Smooth muscle cell (in vitro differentiated cells): ENCODE measurements around the gene USP19. TPM values are rescaled to one million over a fixed set of nuclear protein-coding genes. Genes with fewer than 3 reads are reported as not detected.

Source experiments
- DNase-seq: peaks from one replicate; lab custom pipeline; 2025; ENCODE audit not compliant: unreplicated experiment; lab: John Stamatoyannopoulos, UW
- H2AFZ ChIP-seq: fragments of 200-600 bp; sonication (generic); 2 replicates; pipeline ENCODE4 v1.6.0; 2016; ENCODE audit warnings: antibody characterized with exemption, low read depth, mild to moderate bottlenecking
- H3F3A ChIP-seq: fragments of 200-600 bp; sonication (generic); 2 replicates; pipeline ENCODE4 v1.6.0; 2017; ENCODE audit warnings: antibody characterized with exemption, low read depth
- H3K27ac ChIP-seq: fragments of 200-600 bp; sonication (generic); 2 replicates; pipeline ENCODE4 v1.5.1; 2016; ENCODE audit warnings: low read depth, mild to moderate bottlenecking
- H3K27me3 ChIP-seq: fragments of 200-600 bp; sonication (generic); 2 replicates; pipeline ENCODE4 v1.6.1; 2016; ENCODE audit warnings: low read depth, mild to moderate bottlenecking
- H3K36me3 ChIP-seq: fragments of 200-600 bp; sonication (generic); 2 replicates; pipeline ENCODE4 v1.5.1; 2016; ENCODE audit warnings: low read depth
- H3K4me1 ChIP-seq: fragments of 200-600 bp; sonication (generic); 2 replicates; pipeline ENCODE4 v1.5.1; 2016; ENCODE audit warnings: low read depth
- H3K4me2 ChIP-seq: fragments of 200-600 bp; sonication (generic); 2 replicates; pipeline ENCODE4 v1.6.0; 2016; ENCODE audit warnings: mild to moderate bottlenecking
- H3K4me3 ChIP-seq: fragments of 200-600 bp; sonication (generic); 2 replicates; pipeline ENCODE4 v1.5.1; 2016; ENCODE audit warnings: mild to moderate bottlenecking
- H3K79me2 ChIP-seq: fragments of 200-600 bp; sonication (generic); 2 replicates; pipeline ENCODE4 v1.6.0; 2016; ENCODE audit warnings: low read depth, mild to moderate bottlenecking
- H3K9ac ChIP-seq: fragments of 200-600 bp; sonication (generic); 2 replicates; pipeline ENCODE4 v1.6.0; 2016; ENCODE audit warnings: low read depth
- H3K9me3 ChIP-seq: fragments of 200-600 bp; sonication (generic); replicated peaks from 2 replicates; pipeline ENCODE4 v1.5.1; 2016; ENCODE audit warnings: low read depth
- H4K20me1 ChIP-seq: fragments of 200-600 bp; sonication (generic); 2 replicates; pipeline ENCODE4 v1.6.0; 2016; ENCODE audit warnings: low read depth
- CTCF ChIP-seq: fragments of 200-600 bp; sonication (generic); IDR thresholded peaks from 2 replicates; pipeline ENCODE4 v1.5.1; 2017; ENCODE audit warnings: borderline replicate concordance, mild to moderate bottlenecking, antibody characterized with exemption; ENCODE audit not compliant: insufficient read depth, poor library complexity, severe bottlenecking
- WGBS: methylation state at CpG from one replicate; pipeline ENCODE4 v1.1.7; 2016; ENCODE audit warnings: low lambda C conversion rate; 5-methylcytosine and 5-hydroxymethylcytosine counted together
- polyA plus RNA-seq: library from polyadenylated mRNA; unstranded; fragments of >200 nt; fragmentation: Nextera tagmentation; extraction: Ambion mirVana; gene quantifications from 2 replicates; pipeline ENCODE4 v1.2.1, GENCODE V29; 2016
- total RNA-seq: library from RNA; depleted of rRNA; stranded (reverse); fragments of >200 nt; gene quantifications from 2 replicates; pipeline ENCODE4 v1.2.3, GENCODE V29; 2014

Gene USP19
- total and polyA plus RNA-seq, 2 experiments from 2014 or later = 21.1 to 22.1 TPM

- peaks cover 49% of the 10 kb centered on the region for H3K79me2 ChIP-seq
- WGBS = 1% methylated on average over 78 of the region's 86 CpGs
Measured at GRCh38 chr3:49092938-49093852, 27.4 kb downstream of the USP19 start.

DNA sequence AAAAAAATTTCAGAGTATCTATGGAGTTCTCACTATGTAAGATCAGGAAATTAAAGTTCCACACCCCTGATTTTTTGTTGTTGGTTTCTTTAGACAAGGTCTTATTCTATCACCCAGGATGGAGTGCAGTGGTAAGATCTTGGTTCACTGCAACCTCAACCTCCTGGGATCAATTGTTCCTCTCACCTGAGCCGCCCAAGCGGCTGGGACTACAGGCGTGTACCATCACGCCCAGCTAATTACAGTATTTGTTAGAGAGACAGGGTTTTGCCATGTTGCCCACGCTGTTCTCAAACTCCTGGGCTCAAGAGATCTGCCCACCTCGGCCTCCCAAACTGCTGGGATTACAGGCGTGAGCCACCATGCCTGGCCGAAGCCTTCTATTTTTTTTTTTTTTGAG, 39.2 kb downstream of the USP19 start:
- WGBS = 89% methylated on average over 8 of the region's 8 CpGs
- no peak overlapping the region for H3K4me2 ChIP-seq
- peaks cover 95% of the 10 kb centered on the region for H3K79me2 ChIP-seq
- no peaks in the 10 kb centered on the region for H3F3A ChIP-seq
- no peak overlapping the region for H3K9ac ChIP-seq
- H3K4me1 ChIP-seq = no peaks in the 10 kb centered on the region
- TF ChIP-seq CTCF = no peak
- H3K27me3 ChIP-seq = no peaks in the 10 kb centered on the region
- no peak overlapping the region for H2AFZ ChIP-seq
- peaks cover 96% of the 10 kb centered on the region for H4K20me1 ChIP-seq
- H3K9me3 ChIP-seq = no peaks in the 10 kb centered on the region
- no peak overlapping the region for H3K4me3 ChIP-seq
- no peak overlapping the region for H3K27ac ChIP-seq
- DNase-seq = no peak
- no peaks in the 10 kb centered on the region for H3K36me3 ChIP-seq

More at GRCh38 chr3:49092938-49093852, 27.4 kb downstream of the USP19 start:
- Histone ChIP-seq H3K4me3 (peak overlapping the region; percentile 86), H3K9me3 (no peaks in the 10 kb centered on the region), H3K4me2 (peak overlapping the region; percentile 94), H3K27ac (peak overlapping the region; percentile 99), H3K27me3 (no peaks in the 10 kb centered on the region), H3K4me1 (peaks cover 13% of the 10 kb centered on the region), H2AFZ (peak overlapping the region; percentile 19), H4K20me1 (peaks cover 50% of the 10 kb centered on the region), H3K36me3 (no peaks in the 10 kb centered on the region), H3F3A (peaks cover 34% of the 10 kb centered on the region), H3K9ac (peak overlapping the region; percentile 98)
- TF ChIP-seq CTCF = no peak
- DNase-seq = peak; percentile 55

GRCh38 chr3:49079270-49079669, 41.4 kb downstream of the USP19 start:
- peaks cover 85% of the 10 kb centered on the region for H4K20me1 ChIP-seq

More at GRCh38 chr3:49079270-49079669, 41.4 kb downstream of the USP19 start:
- 97% methylated on average over 2 of the region's 2 CpGs for WGBS
- Histone ChIP-seq H3K27ac (no peak overlapping the region), H2AFZ (no peak overlapping the region), H3K4me1 (no peaks in the 10 kb centered on the region), H3K27me3 (no peaks in the 10 kb centered on the region), H3K36me3 (peaks cover 7% of the 10 kb centered on the region), H3K9ac (no peak overlapping the region), H3K9me3 (no peaks in the 10 kb centered on the region), H3F3A (no peaks in the 10 kb centered on the region), H3K79me2 (peaks cover 84% of the 10 kb centered on the region), H3K4me2 (no peak overlapping the region), H3K4me3 (no peak overlapping the region)
- DNase-seq = no peak
- no peak for TF ChIP-seq CTCF
